ENCODE data around the gene PCNX2. TPM values are rescaled to one million over a fixed set of nuclear protein-coding genes. Genes with fewer than 3 reads are reported as not detected.

PCNX2 gene
- total and polyA plus RNA-seq, 2 donors (not counting 1 experiment from before 2014, with no cell fraction given) = 17.6 to 34.7 TPM

DNA sequence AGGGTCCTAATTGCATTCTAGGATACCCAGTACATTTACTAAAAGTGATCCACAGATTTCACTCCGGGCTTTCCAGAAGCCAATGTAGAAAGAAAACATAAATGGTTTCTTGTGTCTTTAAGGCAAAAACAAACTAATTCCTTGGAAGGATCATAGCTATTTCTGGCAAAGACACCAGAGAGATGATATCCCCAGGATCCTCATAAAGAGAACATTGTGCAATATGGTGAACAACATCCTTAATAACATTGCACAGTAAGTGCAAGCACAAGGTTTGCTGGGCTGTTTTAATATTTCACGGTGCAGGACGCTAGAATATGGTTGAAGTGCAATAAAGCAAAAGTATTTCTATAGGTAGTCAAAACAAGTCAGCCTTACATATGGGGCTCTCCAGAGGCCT is 262.2 kb downstream of the PCNX2 start:
- Histone ChIP-seq H4K20me1 (ENCODE audit: control insufficient read depth, insufficient read depth, low read length, poor library complexity, severe bottlenecking) (no peaks in the 10 kb centered on the region), H3K9me3 (ENCODE audit: control extremely low read depth in 1 of 3, control insufficient read depth in 2 of 3, insufficient read depth in 1 of 3, low read length in 2 of 3) (peaks cover 0 to 6% (median 0%) of the 10 kb centered on the region in 3 donors), H3K4me1 (ENCODE audit: control insufficient read depth in 2 of 2, insufficient read depth in 2 of 2, low read length in 2 of 2) (no peaks in the 10 kb centered on the region), H3K9ac (ENCODE audit: low read length) (no peak overlapping the region), H3K27me3 (replicated peaks in 1 of 4; ENCODE audit: control extremely low read depth in 1 of 4, control insufficient read depth in 3 of 4, insufficient read depth in 4 of 4, low read length in 3 of 4) (no peaks in the 10 kb centered on the region), H2AFZ (ENCODE audit: insufficient read depth, low read depth, low read length, poor library complexity, severe bottlenecking) (no peak overlapping the region), H3K27ac (ENCODE audit: low read length in 2 of 2) (no peak overlapping the region), H3K4me3 (ENCODE audit: control extremely low read depth in 1 of 5, extremely low read depth in 1 of 5, insufficient read depth in 1 of 5, low read depth in 2 of 5, low read length in 4 of 5) (no peak overlapping the region), H3K79me2 (ENCODE audit: control insufficient read depth, insufficient read depth, low read length) (no peaks in the 10 kb centered on the region), H3K36me3 (replicated peaks in 1 of 2; ENCODE audit: control extremely low read depth in 1 of 2, control insufficient read depth in 1 of 2, extremely low read depth in 1 of 2, insufficient read depth in 2 of 2, low read length in 1 of 2) (no peaks in the 10 kb centered on the region), H3K4me2 (replicated peaks; ENCODE audit: low read depth, low read length, poor library complexity, severe bottlenecking) (no peak overlapping the region)
- no peak overlapping the region for H3K27ac Mint-ChIP-seq
- TF ChIP-seq CTCF (IDR thresholded peaks at IDR 0.05) (no peak), EZH2 (IDR thresholded peaks at IDR 0.05; ENCODE audit: borderline replicate concordance, insufficient read depth, low read depth, low read length, poor library complexity, severe bottlenecking) (no peak)
- no peaks in the 10 kb centered on the region for H3K4me1 Mint-ChIP-seq
- intact Hi-C loops (cut with micrococcal nuclease) = no loop called here
- CTCF ChIA-PET = no interaction called here
- POLR2A ChIA-PET = no interaction called here
- no peak for ATAC-seq (ENCODE audit: low read depth)
- H3K4me3 Mint-ChIP-seq = no peak overlapping the region
- WGBS (ENCODE audit: insufficient coverage) = no CpG with 5 or more reads among the region's 3 CpGs
- DNase-seq = no peak
- H3K27me3 Mint-ChIP-seq = no peaks in the 10 kb centered on the region
- no peaks in the 10 kb centered on the region for H3K9me3 Mint-ChIP-seq (ENCODE audit: insufficient read depth)

- Histone ChIP-seq H3K27me3 (replicated peaks in 1 of 4; ENCODE audit: control extremely low read depth in 1 of 4, control insufficient read depth in 3 of 4, insufficient read depth in 4 of 4, low read length in 3 of 4) (no peaks in the 10 kb centered on the region), H4K20me1 (ENCODE audit: control insufficient read depth, insufficient read depth, low read length, poor library complexity, severe bottlenecking) (no peaks in the 10 kb centered on the region), H3K79me2 (ENCODE audit: control insufficient read depth, insufficient read depth, low read length) (no peaks in the 10 kb centered on the region), H3K27ac (ENCODE audit: low read length in 2 of 2) (no peak overlapping the region), H3K4me1 (ENCODE audit: control insufficient read depth in 2 of 2, insufficient read depth in 2 of 2, low read length in 2 of 2) (no peaks in the 10 kb centered on the region), H3K9ac (ENCODE audit: low read length) (no peak overlapping the region), H3K4me3 (ENCODE audit: control extremely low read depth in 1 of 5, extremely low read depth in 1 of 5, insufficient read depth in 1 of 5, low read depth in 2 of 5, low read length in 4 of 5) (no peak overlapping the region), H2AFZ (ENCODE audit: insufficient read depth, low read depth, low read length, poor library complexity, severe bottlenecking) (no peak overlapping the region), H3K36me3 (replicated peaks in 1 of 2; ENCODE audit: control extremely low read depth in 1 of 2, control insufficient read depth in 1 of 2, extremely low read depth in 1 of 2, insufficient read depth in 2 of 2, low read length in 1 of 2) (no peaks in the 10 kb centered on the region), H3K9me3 (ENCODE audit: control extremely low read depth in 1 of 3, control insufficient read depth in 2 of 3, insufficient read depth in 1 of 3, low read length in 2 of 3) (peaks cover 0 to 6% (median 0%) of the 10 kb centered on the region in 3 donors), H3K4me2 (replicated peaks; ENCODE audit: low read depth, low read length, poor library complexity, severe bottlenecking) (no peak overlapping the region)
- H3K27ac Mint-ChIP-seq = no peak overlapping the region
- ChIA-PET POLR2A (no interaction called here), CTCF (no interaction called here)
- no peaks in the 10 kb centered on the region for H3K9me3 Mint-ChIP-seq (ENCODE audit: insufficient read depth)
- intact Hi-C loops (cut with micrococcal nuclease) = no loop called here
- no peak for ATAC-seq (ENCODE audit: low read depth)
- DNase-seq = no peak
- no peaks in the 10 kb centered on the region for H3K4me1 Mint-ChIP-seq
- TF ChIP-seq CTCF (IDR thresholded peaks at IDR 0.05) (no peak), EZH2 (IDR thresholded peaks at IDR 0.05; ENCODE audit: borderline replicate concordance, insufficient read depth, low read depth, low read length, poor library complexity, severe bottlenecking) (no peak)
- H3K27me3 Mint-ChIP-seq = no peaks in the 10 kb centered on the region
- no peak overlapping the region for H3K4me3 Mint-ChIP-seq
- WGBS (ENCODE audit: insufficient coverage) = 96% methylated on average over 3 of the region's 4 CpGs
These were observed 262.6 kb downstream of the PCNX2 start for GRCh38 chr1:233032916-233033315.

Measured in B cell (primary cell).